Suppressor macrophage (primary cell): ENCODE data around the gene S100A13.
"Not testable (repeated sequence)": the region's sequence is repeated elsewhere in the genome, so short reads cannot be mapped to it uniquely, and the experiment has no call there.

Experiments
- DNase-seq, 4 experiments: peaks; one replicate each; pipeline ENCODE4 v3.0.0-alpha.2; 2020 to 2022

Gene S100A13

GRCh38 chr1:153602749-153603148 lies 24.6 kb downstream of the S100A13 start:
- DNase-seq = no peak

GRCh38 chr1:153599847-153600246 lies 27.5 kb downstream of the S100A13 start:
- no peak for DNase-seq

DNA sequence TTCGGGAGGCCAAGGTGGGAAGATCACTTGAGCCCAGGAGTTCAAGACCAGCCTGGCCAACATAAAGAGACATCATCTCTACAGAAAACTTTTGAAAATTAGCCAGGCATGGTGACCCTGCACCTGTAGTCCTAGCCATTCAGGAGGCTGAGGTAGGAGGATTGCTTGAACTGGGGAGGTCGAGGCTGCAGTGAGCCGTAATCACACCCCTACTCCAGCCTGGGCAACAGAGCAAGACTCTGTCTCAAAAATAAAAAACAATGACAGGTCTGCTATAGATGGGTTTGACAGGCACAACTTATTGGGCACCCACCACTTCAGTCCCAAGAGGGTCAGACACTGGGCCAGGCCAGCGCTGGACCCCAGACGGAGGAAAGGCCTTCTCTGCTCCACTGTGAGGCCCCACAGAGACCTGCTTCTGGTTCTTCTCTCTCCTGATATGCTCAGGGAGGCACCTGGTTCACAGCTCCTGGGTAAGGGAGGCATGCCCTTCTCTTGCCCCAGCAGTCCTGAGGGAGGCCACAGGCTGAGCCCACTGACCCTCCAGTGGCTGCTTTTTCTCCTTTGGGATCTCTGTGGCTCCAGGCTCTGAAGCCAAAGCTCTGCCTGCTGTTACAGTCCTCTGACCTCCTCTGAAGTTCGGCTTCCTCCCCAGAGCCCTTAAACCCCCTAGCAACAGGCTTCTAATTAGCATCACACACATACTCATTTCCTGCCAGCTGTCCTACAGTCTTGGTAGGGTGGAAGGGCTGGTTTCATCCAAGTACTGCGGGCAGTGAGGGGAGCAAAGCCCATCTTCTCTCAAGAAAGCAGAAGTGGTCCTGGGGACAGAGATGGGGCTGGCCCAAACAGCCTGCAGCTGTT lies 28.8 kb downstream of the S100A13 start:
- peak; percentile 56 to 82 (median 71) for DNase-seq

DNA sequence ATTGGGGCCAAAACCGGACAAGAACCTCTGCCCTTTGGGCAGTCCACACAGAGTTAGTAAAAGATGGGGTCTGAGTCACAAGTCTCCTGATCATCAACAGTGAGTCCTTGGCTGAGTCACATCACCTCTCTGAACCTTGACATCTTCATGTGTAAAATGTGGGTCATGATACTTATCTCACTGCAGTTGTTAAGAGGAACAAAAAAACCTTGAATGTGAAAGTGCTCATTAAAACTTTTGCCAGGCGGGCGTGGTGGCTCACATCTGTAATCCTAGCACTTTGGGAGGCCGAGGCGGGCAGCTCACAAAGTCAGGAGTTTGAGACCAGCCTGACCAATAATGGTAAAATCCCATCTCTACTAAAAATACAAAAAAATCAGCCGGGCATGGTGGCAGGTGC lies 30.1 kb downstream of the S100A13 start:
- peak; percentile 49 to 85 (median 62) for DNase-seq

GRCh38 chr1:153592748-153593147 lies 34.6 kb downstream of the S100A13 start:
- DNase-seq = no peak

- DNase-seq = no peak
Observed at GRCh38 chr1:153588482-153588881, 38.8 kb downstream of the S100A13 start.

GRCh38 chr1:153588033-153588432 lies 39.3 kb downstream of the S100A13 start:
- not testable (repeated sequence) for DNase-seq

- DNase-seq = no peak
Observed at GRCh38 chr1:153587314-153587713, 40.0 kb downstream of the S100A13 start.

- DNase-seq = no peak
Observed at GRCh38 chr1:153586347-153586746, 41.0 kb downstream of the S100A13 start.

DNA sequence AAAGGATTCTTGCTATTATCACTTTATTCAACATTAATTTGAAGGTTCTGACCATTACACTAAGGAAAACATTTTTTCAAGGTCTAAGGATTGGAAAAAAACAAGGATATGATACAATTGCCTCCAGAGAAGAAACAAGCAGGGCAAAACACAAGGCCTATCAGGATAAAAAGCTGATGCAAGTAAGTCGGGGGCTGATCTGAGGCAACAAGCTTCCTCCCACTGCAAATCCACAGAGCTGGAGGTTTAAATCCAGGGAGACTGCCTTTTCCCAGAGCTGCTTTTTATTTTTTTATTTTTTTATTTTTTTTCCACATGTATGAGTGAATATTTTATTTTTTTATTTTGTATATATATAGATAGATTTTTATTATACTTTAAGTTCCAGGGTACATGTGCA lies 42.3 kb downstream of the S100A13 start:
- peak in 2 of 4 experiments; percentile 50 to 54 for DNase-seq

- DNase-seq = no peak
Observed at GRCh38 chr1:153583976-153584375, 43.3 kb downstream of the S100A13 start.

GRCh38 chr1:153583514-153583913 lies 43.8 kb downstream of the S100A13 start:
- DNase-seq = not testable (repeated sequence)

- not testable (repeated sequence) for DNase-seq
Observed at GRCh38 chr1:153582836-153583235, 44.5 kb downstream of the S100A13 start.

GRCh38 chr1:153578936-153579335 lies 48.4 kb downstream of the S100A13 start:
- no peak for DNase-seq

DNA sequence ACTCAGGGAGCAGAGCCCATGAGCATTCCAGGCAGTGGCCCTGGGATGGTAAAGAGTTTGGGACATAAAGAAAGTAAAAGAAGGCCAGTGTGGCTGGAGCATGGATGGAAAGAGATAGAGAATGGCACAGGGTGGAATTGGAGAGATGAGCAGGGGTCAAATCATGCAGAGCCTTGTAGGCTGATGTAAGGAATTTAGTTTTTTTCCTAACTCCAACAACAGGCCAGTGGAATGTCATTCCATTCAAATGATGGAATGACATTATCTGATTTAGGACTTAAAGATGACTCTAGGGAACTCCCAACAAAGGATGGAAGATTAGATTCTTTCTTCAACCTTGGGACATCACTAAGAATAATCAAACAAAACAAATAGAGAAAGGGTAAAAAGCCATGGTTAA lies 48.8 kb downstream of the S100A13 start:
- no peak for DNase-seq

- no peak for DNase-seq
Observed at GRCh38 chr1:153577624-153578051, 49.7 kb downstream of the S100A13 start.

GRCh38 chr1:153577138-153577537 lies 50.2 kb downstream of the S100A13 start:
- DNase-seq = peak in 1 of 4 experiments; percentile 30

- not testable (repeated sequence) for DNase-seq
Observed at GRCh38 chr1:153575497-153575896, 51.8 kb downstream of the S100A13 start.

DNA sequence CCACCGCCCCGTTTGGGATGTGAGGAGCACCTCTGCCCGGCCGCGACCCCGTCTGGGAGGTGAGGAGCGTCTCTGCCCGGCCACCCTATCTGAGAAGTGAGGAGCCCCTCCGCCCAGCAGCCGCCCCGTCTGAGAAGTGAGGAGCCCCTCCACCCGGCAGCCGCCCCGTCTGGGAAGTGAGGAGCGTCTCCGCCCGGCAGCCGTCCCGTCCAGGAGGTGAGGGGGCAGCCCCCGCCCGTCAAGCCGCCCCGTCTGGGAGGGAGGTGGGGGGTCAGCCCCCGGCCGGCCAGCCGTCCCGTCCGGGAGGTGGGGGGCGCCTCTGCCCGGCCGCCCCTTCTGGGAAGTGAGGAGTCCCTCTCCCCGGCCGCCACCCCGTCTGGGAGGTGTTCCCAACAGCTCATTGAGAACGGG lies 52.2 kb downstream of the S100A13 start:
- DNase-seq = not testable (repeated sequence)

GRCh38 chr1:153573351-153573750 lies 54.0 kb downstream of the S100A13 start:
- peak; percentile 22 to 73 (median 62) for DNase-seq

DNA sequence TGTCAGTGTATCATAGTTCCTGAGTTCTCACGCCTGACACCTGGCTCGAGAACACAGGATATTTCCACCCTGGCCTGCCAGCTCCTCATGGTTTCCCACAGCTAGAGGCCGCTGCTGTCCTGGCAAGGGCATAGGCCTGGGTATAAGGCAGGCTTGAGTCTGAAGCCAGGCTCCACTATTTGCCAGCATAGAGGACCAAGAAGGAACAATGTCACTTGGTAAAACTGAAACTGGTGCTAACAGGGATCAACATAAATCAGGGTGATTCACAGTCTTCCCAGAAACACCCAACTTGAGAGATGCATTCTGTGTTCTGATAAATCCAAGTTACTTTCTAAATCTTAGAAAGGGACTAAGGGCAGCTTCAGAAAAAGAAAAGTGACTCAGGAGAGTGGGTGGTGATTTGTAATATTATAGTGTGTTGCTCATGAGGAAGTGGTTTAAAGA lies 54.7 kb downstream of the S100A13 start:
- DNase-seq = peak; percentile 77 to 89 (median 87)

- no peak for DNase-seq
Observed at GRCh38 chr1:153571706-153572105, 55.6 kb downstream of the S100A13 start.

GRCh38 chr1:153570874-153571273 lies 56.4 kb downstream of the S100A13 start:
- no peak for DNase-seq

- no peak for DNase-seq
Observed at GRCh38 chr1:153569465-153569864, 57.8 kb downstream of the S100A13 start.
